T follicular helper cell (primary cell): Measurements from ENCODE around the gene MTG1.

Source experiments
- DNase-seq: peaks from one replicate; pipeline ENCODE4 v3.0.0-alpha.2; 2020; ENCODE audit warnings: low read depth
- total RNA-seq, 2 experiments: gene quantifications; one replicate each; lab custom pipeline; 2026; lab: John Stamatoyannopoulos, UW

MTG1 gene
- total RNA-seq = 11.8 to 17.5 reads per million in 2 experiments

GRCh38 chr10:133394064-133394663 lies at the start of gene MTG1:
Gene MTG1, plus strand, starts transcription at chr10:133394157. Its CDS starts 64 bp downstream, at chr10:133394221.
- peak; percentile 87 for DNase-seq

DNA sequence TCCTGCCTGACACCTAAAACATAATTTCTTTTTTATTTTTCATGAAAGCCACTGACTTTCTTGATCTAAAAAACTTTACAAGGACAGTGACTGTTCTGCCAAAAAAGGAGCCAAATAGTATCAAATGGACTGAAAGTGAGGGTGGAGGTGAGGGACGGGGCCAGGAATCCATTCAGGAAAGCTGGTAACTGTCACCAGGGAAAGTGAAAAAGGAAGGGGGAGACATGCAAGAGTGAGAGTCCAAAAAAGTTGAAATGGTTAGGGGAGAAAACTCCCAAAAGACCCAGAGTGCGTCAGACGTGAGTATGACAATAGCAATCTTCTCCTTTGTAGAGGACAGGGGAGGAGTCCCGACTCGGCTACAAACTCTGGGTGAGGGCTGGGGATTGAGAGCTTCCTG lies 49.7 kb upstream of the MTG1 start:
- no peak for DNase-seq

- DNase-seq = no peak
These were observed 47.5 kb upstream of the MTG1 start for GRCh38 chr10:133346413-133346812.

- DNase-seq = no peak
These were observed 46.0 kb upstream of the MTG1 start for GRCh38 chr10:133347710-133348517.

GRCh38 chr10:133349160-133349568 lies 44.8 kb upstream of the MTG1 start:
- no peak for DNase-seq

DNA sequence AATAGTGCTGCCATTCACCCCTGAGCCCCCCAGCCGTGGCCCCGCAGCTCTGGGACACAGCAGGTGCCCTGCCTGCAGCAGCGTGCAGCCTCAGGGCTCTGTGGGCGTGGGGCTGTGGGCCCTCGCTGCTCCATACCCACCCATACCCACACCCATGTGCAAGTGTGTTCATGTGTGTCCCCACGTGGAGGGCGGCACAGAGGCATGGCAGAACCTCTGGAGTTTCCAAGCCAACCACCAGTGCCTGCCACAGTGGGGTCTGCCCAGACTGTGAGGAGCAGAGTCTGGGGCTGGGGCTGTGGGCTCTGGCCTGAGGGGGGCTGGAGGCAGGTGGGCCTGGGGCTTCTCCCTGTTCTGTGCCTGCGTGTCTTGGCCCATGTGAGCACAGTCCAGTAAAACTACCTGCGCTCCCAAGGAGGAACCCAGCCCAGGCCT lies 44.4 kb upstream of the MTG1 start:
- DNase-seq = no peak

GRCh38 chr10:133350283-133350949 lies 43.5 kb upstream of the MTG1 start:
- DNase-seq = no peak

DNA sequence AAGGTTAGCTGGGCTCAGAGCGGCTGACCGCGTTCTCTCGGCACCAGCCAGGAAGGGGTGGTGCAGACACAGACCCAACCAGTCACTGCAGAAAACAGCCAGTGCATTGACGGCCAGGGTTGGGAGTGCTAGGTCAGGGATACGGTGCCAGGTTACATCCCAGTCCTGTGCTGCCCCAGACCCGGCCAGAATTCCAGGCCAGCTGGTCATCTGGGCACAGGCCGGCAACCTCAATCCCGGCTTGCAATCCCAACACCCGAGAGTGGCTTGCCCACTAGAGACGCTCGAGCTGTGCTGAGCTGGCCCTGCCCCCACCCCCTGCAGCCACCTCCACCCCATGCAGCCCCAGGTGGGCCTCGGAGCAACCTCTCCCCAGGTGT lies 43.0 kb upstream of the MTG1 start:
- DNase-seq = no peak

DNA sequence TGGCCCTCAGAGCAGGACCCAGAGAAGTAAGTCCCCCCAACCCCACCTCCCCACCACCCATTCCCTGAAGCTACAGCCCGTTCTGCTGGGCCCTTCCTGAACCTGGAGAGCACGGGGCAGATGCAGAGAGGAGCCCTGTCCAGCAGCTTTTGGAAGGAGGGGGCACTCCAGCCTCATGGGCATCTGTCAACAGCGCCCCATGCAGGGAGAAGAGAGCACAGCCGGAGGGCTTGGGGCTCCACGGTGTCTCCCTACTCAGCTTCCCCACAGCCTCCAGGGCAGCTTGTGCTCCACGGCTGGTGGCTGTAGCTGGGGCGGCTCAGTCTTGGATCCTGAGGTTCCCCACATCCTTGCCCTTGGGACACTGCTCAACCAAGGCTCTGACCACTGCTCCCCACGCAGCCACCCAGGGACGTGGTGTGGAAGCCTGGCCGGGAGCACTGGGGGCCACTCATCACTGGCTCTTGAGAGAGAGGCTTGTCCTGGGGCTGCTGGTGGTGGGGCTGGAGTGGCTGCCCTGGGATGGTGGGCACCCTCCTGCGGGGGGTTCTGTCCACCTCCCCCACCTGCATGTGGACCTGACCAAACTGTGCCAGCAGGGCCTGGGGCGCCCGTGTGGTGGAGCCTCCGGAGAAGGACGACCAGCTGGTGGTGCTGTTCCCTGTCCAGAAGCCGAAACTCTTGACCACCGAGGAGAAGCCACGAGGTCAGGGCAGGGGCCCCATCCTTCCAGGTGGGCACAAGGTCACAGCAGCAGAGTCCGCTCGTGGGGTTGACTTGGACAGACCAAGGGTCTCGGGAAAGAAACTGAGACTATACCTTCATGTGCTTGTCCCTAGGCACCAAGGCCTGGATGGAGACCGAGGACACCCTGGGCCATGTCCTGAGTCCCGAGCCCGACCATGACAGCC lies 42.3 kb upstream of the MTG1 start:
- DNase-seq = no peak

GRCh38 chr10:133353202-133353959 lies 40.6 kb upstream of the MTG1 start:
- no peak for DNase-seq

- DNase-seq = no peak
These were observed 39.9 kb upstream of the MTG1 start for GRCh38 chr10:133353988-133354605.

GRCh38 chr10:133354672-133355240 lies 39.2 kb upstream of the MTG1 start:
- no peak for DNase-seq

DNA sequence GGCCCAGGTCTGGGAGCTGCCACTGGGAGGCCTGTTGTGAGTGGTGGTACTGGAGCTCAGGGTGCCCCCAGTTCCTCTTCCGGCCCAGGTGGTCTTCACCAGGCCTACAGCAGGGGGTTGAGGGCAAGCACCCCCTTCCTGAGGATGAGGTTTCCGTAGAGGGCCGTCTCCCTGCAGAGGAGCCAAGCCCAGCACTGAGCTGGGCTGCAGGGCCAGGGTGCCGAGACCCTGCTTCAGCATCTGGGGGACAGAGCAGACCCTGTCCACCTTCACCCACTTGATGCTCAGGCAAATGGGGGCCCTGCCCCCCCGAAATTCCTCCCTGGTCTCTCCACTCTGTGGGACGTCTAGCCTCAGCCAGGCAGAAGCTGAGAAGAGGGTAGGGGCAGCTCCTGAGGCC lies 38.7 kb upstream of the MTG1 start:
- DNase-seq = no peak

- DNase-seq = no peak
These were observed 38.0 kb upstream of the MTG1 start for GRCh38 chr10:133355991-133356390.

- no peak for DNase-seq
These were observed 37.2 kb upstream of the MTG1 start for GRCh38 chr10:133356549-133357284.

DNA sequence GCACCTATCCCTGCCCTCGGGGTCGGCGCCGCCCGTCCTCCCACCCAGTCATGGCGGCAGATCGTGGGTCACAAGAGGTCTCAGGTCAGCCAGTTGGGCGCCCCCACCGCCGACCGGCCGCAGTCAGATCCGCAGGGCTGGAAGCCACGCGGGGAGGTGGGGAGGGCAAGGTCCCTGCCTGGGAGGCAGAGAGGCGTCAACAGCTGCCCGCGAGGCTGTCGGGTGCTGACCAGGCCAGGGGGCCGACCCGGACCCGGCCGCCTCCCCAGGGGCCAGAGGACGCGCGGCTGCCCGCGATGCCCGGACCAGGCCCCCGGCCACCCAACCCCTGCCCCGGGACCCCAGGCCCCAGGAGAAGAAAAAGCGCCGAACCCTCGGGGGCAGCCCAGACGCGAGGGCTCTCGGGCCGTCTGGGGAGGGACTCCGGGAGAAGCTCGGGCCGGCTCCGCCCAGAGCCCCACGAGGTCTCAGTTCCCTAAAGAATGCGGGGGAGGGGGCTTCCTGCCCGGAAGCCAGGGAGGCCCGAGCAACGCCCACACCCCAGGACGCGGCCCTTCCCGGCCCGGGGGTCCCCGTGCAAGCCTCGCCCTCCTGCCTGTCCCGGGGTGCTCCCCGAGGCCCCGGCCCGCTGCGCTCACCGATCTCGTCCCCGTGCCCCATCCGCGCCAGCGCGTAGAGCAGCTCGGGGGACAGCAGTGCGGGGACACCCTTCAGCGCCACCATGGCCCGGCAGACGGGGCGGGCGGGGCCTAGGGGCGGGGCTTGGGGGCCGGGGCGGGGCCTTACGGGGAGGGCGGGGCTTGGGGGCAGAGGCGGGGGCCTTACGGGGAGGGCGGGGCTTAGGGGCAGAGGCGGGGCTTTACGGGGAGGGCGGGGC lies 36.4 kb upstream of the MTG1 start, which contains the start of gene FUOM:
Gene FUOM (minus strand): TSS at position 735 of the 877 bp plus-strand sequence. CDS start 12 bp downstream, at position 723.
- peak; percentile 59 for DNase-seq

DNA sequence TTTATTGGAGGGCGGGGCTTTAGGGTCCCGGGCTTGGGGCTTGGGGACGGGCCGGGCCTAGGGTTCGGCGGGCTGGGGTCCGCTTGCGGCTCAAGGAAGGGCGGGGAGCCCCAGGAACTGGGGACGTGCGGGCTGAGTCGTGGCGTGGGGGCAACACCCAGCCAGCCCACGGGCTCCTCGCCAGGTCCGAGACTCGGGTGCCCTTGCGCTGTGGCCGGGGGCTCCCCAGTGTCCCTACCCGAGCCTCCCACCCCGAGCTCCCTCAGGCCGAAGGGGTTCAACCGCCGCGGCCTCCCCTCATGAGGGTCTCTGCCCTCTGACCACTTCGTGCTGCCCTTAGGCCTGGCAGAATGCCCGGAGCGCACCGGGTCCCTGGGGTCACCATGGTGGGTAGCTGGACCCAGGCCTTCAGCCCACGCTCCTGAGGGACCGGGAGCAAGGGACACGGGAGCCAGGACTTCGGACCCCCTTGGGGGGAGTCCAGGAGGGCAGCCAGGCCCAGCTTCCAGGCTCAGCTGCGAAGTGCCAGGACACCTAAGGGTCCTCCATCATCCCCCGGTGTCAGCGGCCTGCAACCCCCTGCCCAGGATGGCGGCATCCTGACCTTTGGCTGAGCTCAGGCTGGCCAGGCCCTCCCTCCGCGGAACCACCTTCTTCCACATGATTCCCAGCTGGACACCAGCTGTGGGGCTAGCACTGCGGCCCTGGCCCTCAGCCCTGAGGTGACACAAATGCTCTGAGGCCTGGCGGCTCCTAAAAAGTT lies 35.6 kb upstream of the MTG1 start:
- DNase-seq = no peak

- DNase-seq = no peak
These were observed 35.0 kb upstream of the MTG1 start for GRCh38 chr10:133358925-133359310.
